K562 (cell line): ENCODE results near the gene GLB1L. TPM values are rescaled to one million over a fixed set of nuclear protein-coding genes. Genes with fewer than 3 reads are reported as not detected.
A peak's percentile ranks its signal among the peaks of the same experiment; 100 is the strongest.

Experiments
- ADNP ChIP-seq: fragments of 200-800 bp; sonication (Bioruptor generic); IDR thresholded peaks from 2 replicates; pipeline ENCODE4 v1.6.1; 2016; ENCODE audit warnings: missing genetic modification characterization, missing compliant biosample characterization
- BCOR ChIP-seq: fragments of 450-650 bp; IDR thresholded peaks from 2 replicates; pipeline ENCODE4 v1.6.1; 2016
- CBX8 ChIP-seq: fragments of 200-600 bp; sonication (generic); IDR thresholded peaks from 2 replicates; pipeline ENCODE4 v1.6.1; 2012; ENCODE audit warnings: borderline replicate concordance, mixed run types, low read depth, mild to moderate bottlenecking, moderate library complexity, mixed read lengths, low read length, control low read depth, inconsistent platforms; ENCODE audit not compliant: poor library complexity, severe bottlenecking; ENCODE audit errors: extremely low read depth
- FUS ChIP-seq: fragments of 200-400 bp; formaldehyde crosslinking; optimal IDR thresholded peaks from 2 replicates; pipeline ENCODE3; 2017; ENCODE audit warnings: low read depth, low read length
- HDAC2 ChIP-seq: fragments of 450-650 bp; IDR thresholded peaks from 2 replicates; pipeline ENCODE4 v1.6.1; 2016; ENCODE audit warnings: mild to moderate bottlenecking
- IRF2 ChIP-seq: sonication (generic); formaldehyde crosslinking; IDR thresholded peaks from 2 replicates; pipeline ENCODE4 v1.8.1; 2022; ENCODE audit warnings: mild to moderate bottlenecking, missing genetic modification reagents
- KDM1A ChIP-seq, 2 experiments: fragments of 450-650 bp; IDR thresholded peaks; 2 replicates each; pipeline ENCODE4 v1.6.1; 2016; ENCODE audit warnings: mild to moderate bottlenecking in 2 of 2
- RBFOX2 ChIP-seq: fragments of 200-400 bp; formaldehyde crosslinking; IDR thresholded peaks from 2 replicates; pipeline ENCODE4 v1.6.1; 2017; ENCODE audit warnings: low read depth, mild to moderate bottlenecking, low read length, moderate library complexity
- RBM25 ChIP-seq: fragments of 200-400 bp; formaldehyde crosslinking; IDR thresholded peaks from 2 replicates; pipeline ENCODE4 v1.6.1; 2018; ENCODE audit warnings: low read length, low read depth, moderate library complexity; ENCODE audit not compliant: severe bottlenecking
- REST ChIP-seq, 2 experiments: fragments of 450-650 bp; formaldehyde crosslinking in 1 of 2; IDR thresholded peaks; 2 replicates each; pipeline versions ENCODE4 v1.4.0 to v1.6.1; 2014 to 2020; ENCODE audit warnings: mild to moderate bottlenecking in 2 of 2, borderline replicate concordance in 1 of 2, low read depth in 1 of 2
- SMARCA5 ChIP-seq: fragments of 450-650 bp; IDR thresholded peaks from 2 replicates; pipeline ENCODE4 v1.6.1; 2016
- TRIM25 ChIP-seq: fragments of 450-650 bp; IDR thresholded peaks from 2 replicates; pipeline ENCODE4 v1.7.0; 2016; ENCODE audit warnings: borderline replicate concordance
- ZKSCAN8 ChIP-seq: fragments of 200-800 bp; sonication (Bioruptor generic); IDR thresholded peaks from 2 replicates; pipeline ENCODE4 v1.6.1; 2016; ENCODE audit warnings: missing genetic modification characterization, missing compliant biosample characterization
- ZNF140 ChIP-seq: fragments of 250-450 bp; sonication (Bioruptor Pico); IDR thresholded peaks from 2 replicates; pipeline ENCODE4 v1.8.0; 2021; ENCODE audit warnings: moderate library complexity, mild to moderate bottlenecking, inconsistent platforms
- polyA plus RNA-seq, 8 experiments: library from polyadenylated mRNA; depleted of rRNA in 4 of 8; stranded (reverse) in 5 of 8; unstranded in 3 of 8; fragments of >200 nt; fragmentation: Nextera tagmentation in 2 of 8; fragmentation: Illumina TruSeq in 1 of 8; extraction: Ambion mirVana in 2 of 8; extraction: Trizol in 1 of 8; gene quantifications; 2 replicates each; pipeline versions ENCODE4 v1.2.1 to v1.2.3, GENCODE V29; 2011 to 2014; ENCODE audit warnings: inconsistent platforms in 1 of 8, missing spikeins in 1 of 8
- total RNA-seq, 7 experiments: library from RNA; depleted of rRNA in 6 of 7; stranded (reverse); fragments of >200 nt in 6 of 7; fragmentation: Illumina TruSeq in 2 of 7; extraction: Trizol in 2 of 7; gene quantifications; 2 replicates each; pipeline versions ENCODE4 v1.2.1 to v1.2.3, GENCODE V29; 2011 to 2021; ENCODE audit warnings: low replicate concordance in 1 of 7

GLB1L gene
- total and polyA plus RNA-seq, 9 of the 15 experiments (the other 6 are each of a cell fraction or from before 2014, with no cell fraction given) = 0.42 to 2.9 (median 2.5) TPM

GRCh38 chr2:219289195-219289536 lies 43.9 kb upstream of the GLB1L start (continued):
- TF ChIP-seq BCOR (peak; percentile 96), CBX8 (no peak), RBM25 (peak; percentile 93), IRF2 (CRISPR knock-in tag) (no peak), KDM1A (IDR thresholded peaks at IDR 0.05) (peak; percentile 76 to 93), SMARCA5 (peak; percentile 90), ZKSCAN8 (no peak), TRIM25 (no peak), ADNP (tag) (peak; percentile 88), REST (IDR thresholded peaks at IDR 0.05; ENCODE audit: borderline replicate concordance) (no peak), REST (CRISPR knock-in tag; IDR thresholded peaks at IDR 0.05; ENCODE audit: low read depth) (no peak), RBFOX2 (no peak), HDAC2 (peak; percentile 80; the same call in 1 of the 2 replicates), FUS (no peak), ZNF140 (no peak)
